Lung (tissue), 12 donors: ENCODE data around the gene UPF3A. TPM values are rescaled to one million over a fixed set of nuclear protein-coding genes. Genes with fewer than 3 reads are reported as not detected.

ENCODE experiments used
- ATAC-seq: fragments of 200-7000 bp; cut with Tn5 transposase; one replicate; pipeline ENCODE4 v1.9.1; 2020; ENCODE audit warnings: moderate number of reproducible peaks; ENCODE audit not compliant: insufficient read depth, low FRiP score
- DNase-seq, 3 donors: peaks; one replicate each; pipeline ENCODE4 v3.0.0-alpha.2; 2013 to 2017
- H3K27ac ChIP-seq, 2 donors: one replicate each; pipeline ENCODE4 v1.5.1; 2013; ENCODE audit warnings: mild to moderate bottlenecking in 2 of 2, moderate library complexity in 2 of 2, control low read depth in 1 of 2, inconsistent platforms in 1 of 2, low read depth in 1 of 2, low read length in 1 of 2
- H3K27me3 ChIP-seq, 3 donors: one replicate each; pipeline ENCODE4 v1.5.1; 2013; ENCODE audit warnings: low read length in 2 of 3; ENCODE audit not compliant: control insufficient read depth in 3 of 3, insufficient read depth in 3 of 3
- H3K36me3 ChIP-seq, 4 donors: one replicate each; pipeline ENCODE4 v1.5.1; 2013; ENCODE audit warnings: low read length in 4 of 4, mild to moderate bottlenecking in 1 of 4, moderate library complexity in 1 of 4; ENCODE audit not compliant: control insufficient read depth in 4 of 4, insufficient read depth in 4 of 4
- H3K4me1 ChIP-seq, 5 donors: one replicate each; pipeline ENCODE4 v1.5.1; 2013; ENCODE audit warnings: low read length in 5 of 5, mild to moderate bottlenecking in 2 of 5, moderate library complexity in 1 of 5; ENCODE audit not compliant: control insufficient read depth in 5 of 5, insufficient read depth in 5 of 5
- H3K4me3 ChIP-seq: one replicate; pipeline ENCODE4 v1.5.1; 2013; ENCODE audit warnings: mild to moderate bottlenecking, control low read depth, moderate library complexity
- H3K9ac ChIP-seq, 2 donors: one replicate each; pipeline ENCODE4 v1.5.1; 2013; ENCODE audit warnings: low read length in 2 of 2, control low read depth in 1 of 2; ENCODE audit not compliant: insufficient read depth in 1 of 2
- H3K9me3 ChIP-seq, 4 donors: one replicate each; pipeline ENCODE4 v1.5.1; 2013; ENCODE audit warnings: low read length in 3 of 4, mild to moderate bottlenecking in 1 of 4, moderate library complexity in 1 of 4; ENCODE audit not compliant: control insufficient read depth in 4 of 4, insufficient read depth in 3 of 4
- WGBS, 2 donors: extraction: QIAGEN DNeasy Blood & Tissue Kit; methylation state at CpG; one replicate each; pipeline ENCODE4 v1.1.7; 2013; 5-methylcytosine and 5-hydroxymethylcytosine counted together
- polyA plus RNA-seq, 2 donors: library from polyadenylated mRNA; stranded (reverse); fragments of 200-250 nt; gene quantifications; one replicate each; pipeline ENCODE4 v1.2.1, GENCODE V29; 2013
- total RNA-seq, 2 donors: library from RNA; depleted of rRNA in 1 of 2; stranded (reverse); fragments of >200 nt in 1 of 2; gene quantifications; one replicate each; pipeline ENCODE4 v1.2.1, GENCODE V29; 2014 to 2021
- TF ChIP-seq, protein P1 (sequence below): IDR thresholded peaks from 2 replicates; pipeline ENCODE4 v1.5.1; 2012; ENCODE audit warnings: mild to moderate bottlenecking; ENCODE audit errors: control extremely low read depth, extremely low read depth
- donor health status: control.
- donor health status: control.
- donor health status: Bipolar disorder and iron deficiency.
- donor health status: healthy.
- donor health status: DM: yes; HTN: yes; CAD: no.

UPF3A gene
- total and polyA plus RNA-seq, 4 donors, result 31.3 to 57.1 (median 42.3) TPM

DNA sequence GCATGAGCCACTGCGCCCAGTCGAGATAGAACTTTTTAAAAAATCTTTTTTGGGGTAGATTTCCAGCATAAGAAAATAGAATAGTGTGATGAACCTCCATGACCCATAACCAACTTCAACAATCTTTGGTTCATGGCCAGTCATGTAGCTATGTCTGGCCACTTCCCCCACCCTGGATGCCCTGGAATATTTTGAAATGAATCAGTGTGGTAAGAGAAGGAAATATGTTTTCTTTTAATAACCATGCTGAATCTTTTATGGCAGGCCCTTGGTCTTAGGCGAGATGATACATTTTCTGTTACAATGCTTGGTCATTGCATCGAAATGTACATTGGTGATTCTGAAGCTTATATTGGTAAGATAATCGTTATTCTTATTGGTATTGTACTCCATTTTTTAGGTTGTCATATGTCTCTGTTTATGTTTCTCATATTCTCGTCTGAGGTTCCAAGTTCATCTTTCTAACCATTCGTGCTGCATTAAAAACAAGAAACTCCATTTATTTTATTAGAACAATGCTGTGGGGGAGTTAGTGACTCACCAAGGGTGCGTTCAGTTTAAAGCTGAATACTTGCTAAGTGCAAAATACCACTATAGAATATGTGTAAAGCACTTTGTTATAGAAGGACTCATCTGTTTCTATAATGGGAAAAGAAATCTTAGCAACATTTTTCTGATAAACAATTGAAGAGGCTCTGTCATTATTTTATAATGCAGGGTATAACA is 16.4 kb upstream of the UPF3A start:
- no peaks in the 10 kb centered on the region for H3K27me3 ChIP-seq

DNA sequence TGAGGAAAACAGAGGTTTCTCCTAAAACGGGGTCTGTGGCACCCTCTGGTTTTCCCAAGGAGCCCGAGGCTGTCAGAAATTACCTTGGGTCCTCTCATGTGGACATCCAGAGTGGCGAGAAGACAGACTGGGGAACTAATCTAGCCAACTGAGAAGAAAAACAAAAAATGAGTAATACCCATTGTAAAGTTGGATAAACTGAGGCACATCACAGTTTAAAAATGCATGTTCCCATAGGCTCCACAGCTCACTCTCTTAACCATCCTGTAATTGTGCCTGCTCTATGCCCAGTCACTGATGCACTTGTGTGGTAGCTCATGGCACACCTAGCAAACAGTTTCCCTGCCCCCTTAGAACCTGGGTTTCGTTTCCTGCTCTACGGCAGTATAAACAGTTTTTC is 15.2 kb upstream of the UPF3A start:
- no peak overlapping the region for H3K27ac ChIP-seq
- no peak overlapping the region for H3K9ac ChIP-seq
- TF ChIP-seq, protein P1, sequence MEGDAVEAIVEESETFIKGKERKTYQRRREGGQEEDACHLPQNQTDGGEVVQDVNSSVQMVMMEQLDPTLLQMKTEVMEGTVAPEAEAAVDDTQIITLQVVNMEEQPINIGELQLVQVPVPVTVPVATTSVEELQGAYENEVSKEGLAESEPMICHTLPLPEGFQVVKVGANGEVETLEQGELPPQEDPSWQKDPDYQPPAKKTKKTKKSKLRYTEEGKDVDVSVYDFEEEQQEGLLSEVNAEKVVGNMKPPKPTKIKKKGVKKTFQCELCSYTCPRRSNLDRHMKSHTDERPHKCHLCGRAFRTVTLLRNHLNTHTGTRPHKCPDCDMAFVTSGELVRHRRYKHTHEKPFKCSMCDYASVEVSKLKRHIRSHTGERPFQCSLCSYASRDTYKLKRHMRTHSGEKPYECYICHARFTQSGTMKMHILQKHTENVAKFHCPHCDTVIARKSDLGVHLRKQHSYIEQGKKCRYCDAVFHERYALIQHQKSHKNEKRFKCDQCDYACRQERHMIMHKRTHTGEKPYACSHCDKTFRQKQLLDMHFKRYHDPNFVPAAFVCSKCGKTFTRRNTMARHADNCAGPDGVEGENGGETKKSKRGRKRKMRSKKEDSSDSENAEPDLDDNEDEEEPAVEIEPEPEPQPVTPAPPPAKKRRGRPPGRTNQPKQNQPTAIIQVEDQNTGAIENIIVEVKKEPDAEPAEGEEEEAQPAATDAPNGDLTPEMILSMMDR, result no peak
- H3K27me3 ChIP-seq, result no peaks in the 10 kb centered on the region
- H3K9me3 ChIP-seq, result peaks cover 0 to 3% (median 0%) of the 10 kb centered on the region in 4 donors
- H3K4me1 ChIP-seq, result no peaks in the 10 kb centered on the region
- H3K4me3 ChIP-seq, result no peak overlapping the region
- H3K36me3 ChIP-seq, result peaks cover 40 to 59% (median 49%) of the 10 kb centered on the region in 4 donors
- ATAC-seq (no peak), DNase-seq (no peak)
- 96 to 97% methylated on average over 5 of the region's 5 CpGs for WGBS, 2 donors

More for the DNA sequence above, 16.4 kb upstream of the UPF3A start:
- WGBS, 2 donors, result 94 to 97% methylated on average over 8 of the region's 8 CpGs
- Histone ChIP-seq H3K4me3 (no peak overlapping the region), H3K4me1 (no peaks in the 10 kb centered on the region), H3K27ac (no peak overlapping the region), H3K9ac (no peak overlapping the region), H3K9me3 (peaks cover 0 to 3% (median 0%) of the 10 kb centered on the region in 4 donors), H3K36me3 (peaks cover 46 to 68% (median 53%) of the 10 kb centered on the region in 4 donors)
- ATAC-seq, result no peak
- DNase-seq, result no peak
- TF ChIP-seq, protein P1, result no peak

DNA sequence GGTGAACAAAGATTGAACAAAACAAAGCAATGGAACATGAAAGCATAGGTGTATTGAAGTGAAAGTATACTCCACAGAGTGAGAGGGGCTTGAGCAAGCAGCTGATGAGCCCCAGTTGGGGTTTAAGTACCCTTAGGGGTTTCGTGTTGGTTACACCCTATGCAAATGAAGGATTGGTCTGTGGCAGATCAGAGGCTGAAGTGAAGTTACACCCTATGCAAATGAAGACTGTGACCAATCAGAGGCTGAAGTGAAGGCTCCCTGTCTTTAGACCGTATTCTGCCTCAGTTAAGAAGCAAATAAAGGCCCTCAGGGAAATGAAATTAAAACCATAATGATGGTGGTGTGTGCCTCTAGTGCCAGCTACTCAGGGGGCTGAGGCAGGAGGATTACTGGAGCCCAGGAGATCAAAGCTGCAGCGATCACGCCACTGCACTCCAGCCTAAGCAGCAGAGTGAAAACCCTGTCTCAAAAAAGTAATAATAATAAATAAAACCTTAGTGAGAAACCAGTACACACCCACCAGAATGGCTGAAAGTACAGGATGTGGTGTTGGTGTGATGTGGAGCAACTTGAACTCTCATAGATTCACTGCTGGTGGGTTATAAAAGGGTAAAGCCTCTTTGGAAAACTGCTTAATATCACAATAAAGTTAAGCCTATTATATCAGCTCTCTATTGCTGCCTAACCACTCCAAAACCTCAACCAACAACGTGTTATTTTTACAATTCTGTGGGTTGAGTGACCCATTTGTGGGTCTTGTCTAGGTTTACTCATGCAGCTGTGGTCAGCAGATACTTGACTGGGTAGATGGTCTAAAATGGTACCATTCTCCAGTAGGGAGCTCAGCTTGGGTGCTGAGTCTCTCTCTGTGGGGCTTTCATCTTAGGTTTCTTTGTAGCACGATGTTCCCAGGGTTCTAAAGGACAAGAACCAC is 12.8 kb upstream of the UPF3A start:
- ATAC-seq (no peak), DNase-seq (no peak)
- H3K4me3 ChIP-seq, result no peak overlapping the region
- peaks cover 0 to 3% (median 0%) of the 10 kb centered on the region in 4 donors for H3K9me3 ChIP-seq
- H3K27me3 ChIP-seq, result no peaks in the 10 kb centered on the region
- TF ChIP-seq, protein P1, result no peak
- WGBS, 2 donors, result 88 to 98% methylated on average over 6 of the region's 6 CpGs
- no peak overlapping the region for H3K9ac ChIP-seq
- peaks cover 35 to 58% (median 47%) of the 10 kb centered on the region in 4 donors for H3K36me3 ChIP-seq
- H3K27ac ChIP-seq, result no peak overlapping the region
- no peaks in the 10 kb centered on the region for H3K4me1 ChIP-seq
